RWPE1 (cell line): ENCODE data around the gene CYP19A1.

Experiments used
- CTCF ChIA-PET: fragments of 350-600 bp; sonication (Branson Sonifier 250); formaldehyde crosslinking; extraction: SDS; loops from one replicate; lab custom pipeline; 2021; lab: Yijun Ruan, JAX
- POLR2A ChIA-PET: fragments of 400-600 bp; formaldehyde crosslinking; extraction: SDS; loops from one replicate; lab custom pipeline; 2020; ENCODE audit warnings: antibody characterized with exemption; ENCODE audit not compliant: low non-redundant PET; lab: Yijun Ruan, JAX
- DNase-seq: peaks from one replicate; pipeline ENCODE4 v3.0.0; 2012; ENCODE audit warnings: low spot score
- H3K27ac ChIP-seq: fragments of 450-650 bp; 2 replicates; pipeline ENCODE4 v1.5.1; 2017
- TF ChIP-seq, protein P1 (sequence below): fragments of 450-650 bp; conservative IDR thresholded peaks from 2 replicates; pipeline ENCODE4 v1.5.1; 2017; ENCODE audit warnings: low read depth, mild to moderate bottlenecking

CYP19A1 gene

GRCh38 chr15:51269496-51269895, 68.9 kb downstream of the CYP19A1 start:
- no peak overlapping the region for H3K27ac ChIP-seq
- ChIA-PET CTCF (no interaction called here), POLR2A (no interaction called here)
- DNase-seq, result no peak
- TF ChIP-seq, protein P1, sequence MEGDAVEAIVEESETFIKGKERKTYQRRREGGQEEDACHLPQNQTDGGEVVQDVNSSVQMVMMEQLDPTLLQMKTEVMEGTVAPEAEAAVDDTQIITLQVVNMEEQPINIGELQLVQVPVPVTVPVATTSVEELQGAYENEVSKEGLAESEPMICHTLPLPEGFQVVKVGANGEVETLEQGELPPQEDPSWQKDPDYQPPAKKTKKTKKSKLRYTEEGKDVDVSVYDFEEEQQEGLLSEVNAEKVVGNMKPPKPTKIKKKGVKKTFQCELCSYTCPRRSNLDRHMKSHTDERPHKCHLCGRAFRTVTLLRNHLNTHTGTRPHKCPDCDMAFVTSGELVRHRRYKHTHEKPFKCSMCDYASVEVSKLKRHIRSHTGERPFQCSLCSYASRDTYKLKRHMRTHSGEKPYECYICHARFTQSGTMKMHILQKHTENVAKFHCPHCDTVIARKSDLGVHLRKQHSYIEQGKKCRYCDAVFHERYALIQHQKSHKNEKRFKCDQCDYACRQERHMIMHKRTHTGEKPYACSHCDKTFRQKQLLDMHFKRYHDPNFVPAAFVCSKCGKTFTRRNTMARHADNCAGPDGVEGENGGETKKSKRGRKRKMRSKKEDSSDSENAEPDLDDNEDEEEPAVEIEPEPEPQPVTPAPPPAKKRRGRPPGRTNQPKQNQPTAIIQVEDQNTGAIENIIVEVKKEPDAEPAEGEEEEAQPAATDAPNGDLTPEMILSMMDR, result no peak

- CTCF ChIA-PET, result interaction anchor here (1.1 kb wide), 1 partner anchor 27 kb away, joined by 3 read pairs; no protein-coding TSS in a partner anchor
- no peak overlapping the region for H3K27ac ChIP-seq
- TF ChIP-seq, protein P1, result no peak
- POLR2A ChIA-PET, result no interaction called here
- DNase-seq, result peak; percentile 41
Measured at GRCh38 chr15:51267703-51268083, 70.7 kb downstream of the CYP19A1 start.

DNA sequence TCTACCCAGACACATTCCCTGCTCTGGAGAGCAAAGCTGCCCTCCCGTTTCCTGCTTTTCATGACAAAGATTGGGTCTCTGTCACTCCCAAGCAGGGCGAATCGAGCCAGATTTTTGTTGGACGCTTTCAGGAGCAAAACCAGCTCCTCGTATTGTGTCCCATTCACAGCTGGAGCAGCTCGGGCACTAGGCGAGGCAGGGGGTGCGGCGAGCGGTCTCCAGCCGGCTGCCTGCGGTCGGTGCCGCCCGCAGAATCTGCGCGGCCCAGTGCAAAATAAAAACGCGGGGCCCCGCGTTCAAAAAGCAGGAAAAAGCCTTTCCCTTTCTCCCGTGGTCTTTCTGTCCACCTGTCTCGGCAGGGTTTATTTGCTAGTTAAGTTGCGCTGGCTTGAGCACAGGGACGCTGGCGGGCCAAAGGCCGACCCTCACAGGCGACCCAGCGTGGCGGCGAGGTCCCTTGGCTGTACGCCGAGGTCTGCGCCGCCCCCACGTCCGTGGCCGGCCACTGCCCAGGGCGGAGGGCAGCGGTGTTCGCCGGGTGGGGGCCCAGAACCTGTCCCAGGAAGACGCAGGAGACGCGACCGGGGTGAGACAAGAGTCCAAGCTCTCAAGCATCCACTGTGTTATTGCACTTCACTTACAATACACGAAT, 71.2 kb downstream of the CYP19A1 start:
- TF ChIP-seq, protein P1, result no peak
- ChIA-PET POLR2A (no interaction called here), CTCF (interaction anchor here (1.1 kb wide), 1 partner anchor 27 kb away, joined by 3 read pairs; no protein-coding TSS in a partner anchor)
- H3K27ac ChIP-seq, result no peak overlapping the region
- DNase-seq, result no peak

- TF ChIP-seq, protein P1, result no peak
- ChIA-PET CTCF (interaction anchor here (1.1 kb wide), 1 partner anchor 26 kb away, joined by 3 read pairs; no protein-coding TSS in a partner anchor), POLR2A (no interaction called here)
- no peak for DNase-seq
- H3K27ac ChIP-seq, result no peak overlapping the region
Measured at GRCh38 chr15:51266656-51267050, 71.7 kb downstream of the CYP19A1 start.

DNA sequence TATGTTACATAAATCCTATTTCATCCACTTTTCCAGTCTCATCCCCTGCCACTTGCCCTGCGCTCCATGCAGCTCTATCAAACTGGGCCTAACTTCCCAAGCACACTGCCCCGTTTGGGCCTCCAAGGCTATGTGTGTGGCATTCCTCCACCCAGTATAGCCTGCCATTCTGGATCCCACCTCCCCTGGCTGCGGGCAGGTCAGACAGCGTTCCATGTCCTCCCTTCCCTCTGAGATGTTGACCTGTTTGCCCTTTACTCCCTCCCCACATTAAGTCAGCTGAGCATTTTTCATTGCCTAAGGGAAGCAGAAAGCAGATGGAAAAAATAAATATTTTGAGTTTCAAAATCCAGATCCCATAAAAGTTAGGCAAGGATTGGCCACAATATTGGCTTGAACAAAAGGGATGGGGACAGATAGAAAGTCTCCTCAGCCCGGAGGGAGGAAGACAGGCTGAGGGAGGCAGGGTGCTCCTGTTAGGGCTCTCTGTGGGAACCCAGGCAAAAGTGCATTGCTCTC, 73.3 kb downstream of the CYP19A1 start:
- no peak for DNase-seq
- ChIA-PET POLR2A (no interaction called here), CTCF (interaction anchor here (0.6 kb wide), 1 partner anchor 86 kb away, joined by 3 read pairs; no protein-coding TSS in a partner anchor)
- TF ChIP-seq, protein P1, result no peak
- no peak overlapping the region for H3K27ac ChIP-seq

- TF ChIP-seq, protein P1, result no peak
- no peak overlapping the region for H3K27ac ChIP-seq
- DNase-seq, result no peak
- ChIA-PET POLR2A (no interaction called here), CTCF (interaction anchor here (0.5 kb wide), 1 partner anchor 22 kb away, joined by 3 read pairs; no protein-coding TSS in a partner anchor)
Measured at GRCh38 chr15:51263726-51264125, 74.7 kb downstream of the CYP19A1 start.
